HG03280 (cell line): ENCODE measurements around the gene PCDHGB3.
A peak's percentile ranks its signal among the peaks of the same experiment; 100 is the strongest.
"Not testable (repeated sequence)": the region's sequence is repeated elsewhere in the genome, so short reads cannot be mapped to it uniquely, and the experiment has no call there.

Experiments used
- ATAC-seq: cut with Tn5 transposase; IDR thresholded peaks from one replicate; pipeline ENCODE4 v1.9.1; 2021; ENCODE audit warnings: mild to moderate bottlenecking, moderate library complexity; ENCODE audit not compliant: unreplicated experiment

Gene PCDHGB3

DNA sequence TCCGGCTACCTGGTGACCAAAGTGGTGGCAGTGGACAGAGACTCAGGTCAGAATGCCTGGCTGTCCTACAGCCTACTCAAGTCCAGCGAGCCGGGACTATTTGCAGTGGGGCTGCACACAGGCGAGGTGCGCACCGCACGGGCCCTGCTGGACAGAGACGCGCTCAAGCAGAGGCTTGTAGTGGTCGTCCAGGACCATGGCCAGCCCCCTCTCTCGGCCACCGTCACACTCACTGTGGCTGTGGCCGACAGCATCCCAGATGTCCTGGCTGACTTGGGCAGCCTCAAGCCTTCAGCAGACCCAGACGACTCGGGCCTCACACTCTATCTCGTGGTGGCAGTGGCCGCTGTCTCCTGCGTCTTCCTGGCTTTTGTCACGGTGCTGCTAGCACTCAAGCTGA lies 13.1 kb upstream of the PCDHGB3 start:
- no peak for ATAC-seq

DNA sequence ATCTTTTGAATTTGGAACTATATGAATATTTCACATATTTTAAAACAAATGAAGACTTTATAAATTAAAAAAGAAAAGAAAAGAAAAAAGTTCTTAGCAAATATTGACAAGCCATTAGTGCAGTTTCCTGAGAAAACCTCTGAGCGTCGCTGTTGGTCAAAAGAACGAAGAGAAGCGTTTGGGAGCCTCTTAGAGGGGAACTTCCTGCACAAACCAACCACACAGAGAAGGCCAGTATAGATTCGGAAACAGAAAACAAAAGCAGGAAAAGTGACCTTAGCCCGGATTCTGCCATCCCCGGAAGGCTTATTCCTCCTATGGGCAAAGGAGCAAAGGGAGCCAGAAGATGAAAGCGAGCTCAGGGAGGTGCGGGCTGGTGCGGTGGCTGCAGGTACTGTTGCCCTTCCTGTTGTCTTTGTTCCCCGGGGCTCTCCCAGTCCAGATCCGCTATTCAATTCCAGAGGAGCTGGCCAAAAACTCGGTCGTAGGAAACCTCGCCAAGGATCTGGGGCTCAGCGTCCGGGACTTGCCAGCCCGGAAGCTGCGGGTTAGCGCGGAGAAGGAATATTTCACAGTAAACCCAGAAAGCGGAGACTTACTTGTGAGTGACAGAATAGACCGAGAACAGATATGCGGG lies 10.1 kb upstream of the PCDHGB3 start, which contains the start of gene PCDHGB2:
TSS of gene PCDHGB2 (plus strand) at position 205 of the 637 bp plus-strand sequence. CDS start at position 347, 142 bp downstream.
- peak; percentile 69 for ATAC-seq

DNA sequence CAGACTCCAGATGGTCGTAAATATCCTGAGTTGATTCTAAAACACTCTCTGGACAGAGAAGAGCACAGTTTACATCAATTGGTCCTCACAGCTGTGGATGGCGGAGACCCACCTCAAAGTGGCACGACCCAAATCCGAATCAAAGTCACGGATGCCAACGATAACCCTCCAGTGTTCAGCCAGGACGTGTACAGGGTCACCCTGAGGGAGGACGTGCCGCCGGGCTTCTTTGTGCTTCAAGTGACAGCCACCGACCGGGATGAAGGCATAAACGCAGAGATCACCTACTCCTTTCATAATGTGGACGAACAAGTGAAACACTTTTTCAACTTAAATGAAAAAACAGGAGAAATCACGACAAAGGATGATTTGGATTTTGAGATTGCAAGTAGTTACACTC lies 9.4 kb upstream of the PCDHGB3 start:
- no peak for ATAC-seq

DNA sequence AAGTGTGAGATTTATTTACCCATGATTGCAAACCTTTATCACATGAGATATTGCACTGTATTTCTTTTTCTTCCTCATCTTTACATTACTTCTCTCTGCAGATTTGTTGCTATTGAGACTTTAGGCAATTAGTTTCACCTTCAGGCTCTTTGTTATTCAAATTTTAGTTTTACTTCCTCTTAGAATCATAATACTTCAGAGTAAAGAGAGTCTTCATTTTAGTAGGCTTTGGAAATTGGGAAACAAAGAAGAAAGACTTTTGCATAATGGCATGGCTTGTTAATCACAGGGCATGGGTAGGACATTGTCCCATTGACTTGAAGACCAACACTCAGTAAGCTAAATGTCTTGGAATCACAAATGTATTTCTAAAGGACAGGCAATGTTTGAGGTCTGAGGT lies 7.3 kb upstream of the PCDHGB3 start:
- ATAC-seq, result no peak

DNA sequence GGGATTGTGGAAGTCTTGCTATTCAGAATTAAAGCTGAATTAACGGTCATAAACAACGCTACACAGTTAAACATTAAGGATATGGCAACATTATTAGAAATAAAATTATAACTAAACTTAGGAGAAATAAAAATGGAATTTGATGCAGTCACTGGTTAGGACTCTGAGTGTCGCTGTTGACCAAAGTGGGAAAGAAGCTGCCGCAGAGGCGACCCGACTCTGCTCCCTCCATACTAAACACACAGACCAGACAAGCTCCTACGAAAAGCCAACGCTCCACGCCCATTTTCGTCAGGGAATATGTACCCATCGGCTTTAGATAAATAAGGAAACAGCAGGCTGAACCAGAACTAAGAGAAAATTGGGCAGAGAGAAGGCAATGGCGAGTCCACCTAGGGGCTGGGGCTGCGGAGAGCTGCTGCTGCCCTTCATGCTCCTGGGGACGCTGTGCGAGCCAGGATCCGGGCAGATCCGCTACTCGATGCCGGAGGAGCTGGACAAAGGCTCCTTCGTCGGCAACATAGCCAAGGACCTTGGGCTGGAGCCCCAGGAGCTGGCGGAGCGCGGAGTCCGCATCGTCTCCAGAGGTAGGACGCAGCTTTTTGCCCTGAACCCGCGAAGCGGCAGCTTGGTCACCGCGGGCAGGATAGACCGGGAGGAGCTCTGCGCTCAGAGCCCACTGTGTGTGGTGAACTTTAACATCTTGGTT lies 5.9 kb upstream of the PCDHGB3 start, which contains the start of gene PCDHGA5:
TSS of gene PCDHGA5 (plus strand) at position 211 of the 709 bp plus-strand sequence. CDS start at position 380, 169 bp downstream.
- no peak for ATAC-seq

DNA sequence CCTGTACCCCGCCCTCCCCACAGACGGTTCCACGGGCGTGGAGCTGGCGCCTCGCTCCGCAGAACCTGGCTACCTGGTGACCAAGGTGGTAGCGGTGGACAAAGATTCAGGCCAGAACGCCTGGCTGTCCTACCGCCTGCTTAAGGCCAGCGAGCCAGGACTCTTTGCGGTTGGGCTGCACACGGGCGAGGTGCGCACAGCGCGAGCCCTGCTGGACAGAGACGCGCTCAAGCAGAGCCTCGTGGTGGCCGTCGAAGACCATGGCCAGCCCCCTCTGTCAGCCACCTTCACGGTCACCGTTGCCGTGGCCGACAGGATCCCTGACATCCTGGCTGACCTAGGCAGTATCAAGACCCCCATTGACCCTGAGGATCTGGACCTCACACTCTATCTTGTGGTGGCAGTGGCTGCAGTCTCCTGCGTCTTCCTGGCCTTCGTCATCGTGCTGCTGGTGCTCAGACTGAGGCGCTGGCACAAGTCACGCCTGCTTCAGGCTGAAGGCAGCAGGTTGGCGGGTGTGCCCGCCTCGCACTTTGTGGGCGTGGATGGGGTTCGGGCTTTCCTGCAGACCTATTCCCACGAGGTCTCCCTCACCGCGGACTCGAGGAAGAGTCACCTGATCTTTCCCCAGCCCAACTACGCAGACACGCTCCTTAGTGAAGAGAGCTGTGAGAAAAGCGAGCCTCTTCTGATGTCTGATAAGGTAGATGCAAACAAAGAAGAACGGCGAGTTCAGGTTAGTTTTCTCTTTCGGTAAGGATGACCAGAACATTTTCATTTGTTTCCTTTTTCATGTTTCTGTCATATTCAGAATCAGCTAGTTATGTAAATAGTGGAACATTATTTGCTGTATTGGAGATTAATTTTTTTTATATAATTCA lies 3.8 kb upstream of the PCDHGB3 start:
- ATAC-seq, result no peak

DNA sequence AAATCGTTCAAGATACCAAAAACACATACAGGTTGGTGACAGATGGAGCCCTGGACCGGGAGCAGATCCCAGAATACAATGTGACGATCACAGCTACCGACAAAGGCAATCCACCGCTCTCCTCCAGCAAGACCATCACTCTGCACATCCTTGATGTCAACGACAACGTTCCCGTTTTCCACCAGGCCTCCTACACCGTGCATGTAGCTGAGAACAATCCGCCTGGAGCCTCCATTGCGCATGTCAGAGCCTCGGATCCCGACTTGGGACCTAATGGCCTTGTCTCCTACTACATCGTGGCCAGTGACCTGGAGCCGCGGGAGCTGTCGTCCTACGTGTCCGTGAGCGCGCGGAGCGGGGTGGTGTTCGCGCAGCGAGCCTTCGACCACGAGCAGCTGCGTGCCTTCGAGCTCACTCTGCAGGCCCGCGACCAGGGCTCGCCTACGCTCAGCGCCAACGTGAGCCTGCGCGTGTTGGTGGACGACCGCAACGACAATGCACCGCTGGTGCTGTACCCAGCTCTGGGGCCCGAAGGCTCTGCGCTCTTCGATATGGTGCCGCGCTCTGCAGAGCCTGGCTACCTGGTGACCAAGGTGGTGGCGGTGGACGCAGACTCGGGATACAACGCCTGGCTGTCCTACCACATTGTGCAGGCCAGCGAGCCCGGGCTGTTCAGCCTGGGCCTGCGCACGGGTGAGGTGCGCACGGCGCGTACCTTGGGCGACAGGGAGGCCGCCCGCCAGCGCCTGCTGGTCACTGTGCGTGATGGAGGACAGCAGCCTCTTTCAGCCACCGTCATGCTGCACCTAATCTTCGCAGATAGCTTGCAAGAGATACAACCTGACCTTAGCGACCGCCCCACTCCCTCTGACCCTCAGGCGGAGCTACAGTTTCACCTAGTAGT lies 1.8 kb downstream of the PCDHGB3 start:
- no peak for ATAC-seq

DNA sequence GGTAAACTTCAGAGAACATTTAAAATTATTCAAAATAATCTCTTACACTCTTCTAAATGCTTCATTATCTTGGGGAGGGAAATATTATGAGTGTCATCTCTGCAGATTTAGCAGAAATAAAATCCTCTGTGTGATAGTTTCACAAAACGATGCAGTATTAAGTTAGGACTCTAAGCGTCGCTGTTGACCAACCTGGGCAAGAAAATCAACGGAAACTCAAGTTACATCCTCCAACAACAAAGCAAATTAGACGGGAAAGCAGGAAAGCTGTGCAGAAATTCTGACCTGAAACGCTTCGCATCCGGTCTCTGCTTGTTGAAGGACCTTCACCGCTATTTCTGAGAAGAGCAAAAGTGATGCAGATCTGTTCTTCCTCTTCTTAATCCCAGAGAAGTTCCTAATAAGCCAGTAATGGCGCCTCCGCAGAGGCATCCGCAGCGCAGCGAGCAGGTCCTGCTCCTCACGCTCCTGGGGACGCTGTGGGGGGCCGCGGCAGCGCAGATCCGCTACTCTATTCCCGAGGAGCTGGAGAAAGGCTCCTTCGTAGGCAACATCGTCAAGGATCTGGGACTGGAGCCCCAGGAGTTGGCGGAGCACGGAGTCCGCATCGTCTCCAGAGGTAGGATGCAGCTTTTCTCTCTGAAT lies 3.8 kb downstream of the PCDHGB3 start, which contains the start of gene PCDHGA6:
TSS of gene PCDHGA6 (plus strand) at position 219 of the 645 bp plus-strand sequence. CDS start at position 412, 193 bp downstream.
- no peak for ATAC-seq

DNA sequence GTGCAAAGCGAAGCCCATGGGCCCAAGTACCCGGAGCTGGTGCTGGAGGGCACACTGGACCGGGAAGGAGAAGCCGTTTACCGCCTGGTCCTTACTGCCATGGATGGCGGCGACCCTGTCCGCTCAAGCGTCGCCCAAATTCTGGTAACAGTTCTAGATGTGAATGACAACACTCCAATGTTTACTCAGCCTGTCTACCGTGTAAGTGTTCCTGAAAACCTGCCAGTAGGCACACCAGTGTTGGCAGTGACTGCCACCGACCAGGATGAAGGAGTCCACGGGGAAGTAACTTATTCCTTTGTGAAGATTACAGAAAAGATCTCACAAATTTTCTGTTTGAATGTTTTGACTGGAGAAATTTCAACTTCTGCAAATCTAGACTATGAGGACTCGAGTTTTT lies 4.6 kb downstream of the PCDHGB3 start:
- ATAC-seq, result no peak

DNA sequence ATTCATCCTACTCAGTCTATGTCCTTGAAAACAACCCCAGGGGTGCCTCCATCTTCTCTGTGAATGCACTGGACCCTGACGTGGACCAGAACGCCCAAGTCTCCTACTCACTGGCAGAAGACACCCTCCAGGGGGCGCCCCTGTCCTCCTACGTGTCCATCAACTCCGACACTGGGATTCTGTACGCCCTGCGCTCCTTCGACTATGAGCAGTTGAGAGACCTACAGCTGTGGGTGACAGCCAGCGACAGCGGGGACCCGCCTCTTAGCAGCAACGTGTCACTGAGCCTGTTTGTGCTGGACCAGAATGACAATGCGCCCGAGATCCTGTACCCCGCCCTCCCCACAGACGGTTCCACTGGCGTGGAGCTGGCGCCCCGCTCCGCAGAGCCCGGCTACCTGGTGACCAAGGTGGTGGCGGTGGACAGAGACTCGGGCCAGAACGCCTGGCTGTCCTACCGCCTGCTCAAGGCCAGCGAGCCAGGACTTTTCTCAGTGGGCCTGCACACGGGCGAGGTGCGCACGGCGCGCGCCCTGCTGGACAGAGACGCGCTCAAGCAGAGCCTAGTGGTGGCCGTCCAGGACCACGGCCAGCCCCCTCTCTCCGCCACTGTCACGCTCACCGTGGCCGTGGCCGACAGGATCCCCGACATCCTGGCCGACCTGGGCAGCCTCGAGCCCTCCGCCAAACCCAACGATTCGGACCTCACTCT lies 5.6 kb downstream of the PCDHGB3 start:
- ATAC-seq, result not testable (repeated sequence)

DNA sequence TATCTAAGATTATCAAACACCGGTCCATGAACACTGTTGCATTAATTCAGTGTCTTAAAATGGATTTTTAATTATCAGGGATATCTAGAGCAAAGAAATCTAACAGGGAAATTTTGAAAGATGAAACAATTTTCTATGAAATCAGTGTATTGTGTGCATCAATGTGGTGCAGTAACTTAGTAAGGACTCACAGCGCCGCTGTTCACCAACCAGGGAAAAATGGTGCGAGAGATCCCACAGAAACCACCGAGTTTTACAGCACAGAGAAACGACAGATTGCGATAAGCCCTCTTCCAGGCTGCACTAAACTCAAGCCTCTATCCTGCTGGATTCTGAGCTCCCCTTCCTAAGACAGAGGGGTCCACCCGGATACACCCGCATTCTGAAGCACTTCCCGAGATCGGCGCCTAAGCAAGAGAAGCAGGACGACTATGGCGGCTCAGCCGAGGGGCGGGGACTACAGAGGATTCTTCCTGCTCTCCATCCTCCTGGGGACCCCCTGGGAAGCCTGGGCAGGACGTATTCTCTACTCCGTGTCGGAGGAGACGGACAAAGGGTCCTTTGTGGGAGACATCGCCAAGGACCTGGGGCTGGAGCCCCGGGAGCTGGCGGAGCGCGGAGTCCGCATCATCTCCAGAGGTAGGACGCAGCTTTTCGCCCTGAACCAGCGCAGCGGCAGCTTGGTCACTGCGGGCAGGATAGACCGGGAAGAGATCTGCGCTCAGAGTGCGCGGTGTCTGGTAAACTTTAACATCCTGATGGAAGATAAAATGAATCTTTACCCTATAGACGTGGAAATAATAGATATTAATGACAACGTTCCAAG lies 12.6 kb downstream of the PCDHGB3 start, which contains the start of gene PCDHGA7:
TSS of gene PCDHGA7 (plus strand) at position 274 of the 826 bp plus-strand sequence. CDS start at position 432, 158 bp downstream.
- ATAC-seq, result no peak

DNA sequence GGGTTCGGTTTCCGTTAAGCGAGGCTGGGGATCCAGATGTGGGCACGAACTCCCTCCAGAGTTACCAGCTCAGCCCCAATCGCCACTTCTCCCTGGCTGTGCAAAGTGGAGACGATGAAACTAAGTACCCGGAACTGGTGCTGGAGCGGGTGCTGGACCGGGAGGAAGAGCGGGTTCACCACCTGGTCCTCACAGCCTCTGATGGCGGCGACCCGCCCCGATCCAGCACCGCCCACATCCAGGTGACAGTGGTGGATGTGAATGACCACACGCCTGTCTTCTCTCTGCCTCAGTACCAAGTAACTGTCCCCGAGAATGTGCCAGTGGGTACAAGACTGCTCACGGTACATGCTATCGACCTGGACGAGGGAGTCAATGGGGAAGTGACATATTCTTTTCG lies 13.3 kb downstream of the PCDHGB3 start:
- no peak for ATAC-seq

DNA sequence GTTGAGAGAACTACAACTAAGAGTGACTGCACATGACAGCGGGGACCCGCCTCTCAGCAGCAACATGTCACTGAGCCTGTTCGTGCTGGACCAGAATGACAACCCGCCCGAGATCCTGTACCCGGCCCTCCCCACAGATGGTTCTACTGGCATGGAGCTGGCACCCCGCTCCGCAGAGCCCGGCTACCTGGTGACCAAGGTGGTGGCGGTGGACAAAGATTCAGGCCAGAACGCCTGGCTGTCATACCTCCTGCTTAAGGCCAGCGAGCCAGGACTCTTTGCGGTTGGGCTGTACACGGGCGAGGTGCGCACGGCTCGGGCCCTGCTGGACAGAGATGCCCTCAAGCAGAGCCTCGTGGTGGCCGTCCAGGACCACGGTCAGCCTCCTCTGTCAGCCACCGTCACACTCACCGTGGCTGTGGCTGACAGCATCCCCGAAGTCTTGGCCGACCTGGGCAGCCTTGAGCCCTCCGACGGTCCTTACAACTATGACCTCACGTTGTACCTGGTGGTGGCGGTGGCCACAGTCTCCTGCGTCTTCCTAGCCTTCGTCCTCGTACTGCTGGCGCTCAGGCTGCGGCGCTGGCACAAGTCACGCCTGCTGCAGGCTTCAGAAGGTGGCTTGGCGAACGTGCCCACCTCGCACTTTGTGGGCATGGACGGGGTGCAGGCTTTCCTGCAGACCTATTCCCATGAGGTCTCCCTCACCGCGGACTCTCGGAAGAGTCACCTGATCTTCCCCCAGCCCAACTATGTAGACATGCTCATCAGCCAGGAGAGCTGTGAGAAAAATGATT lies 14.6 kb downstream of the PCDHGB3 start:
- no peak for ATAC-seq

DNA sequence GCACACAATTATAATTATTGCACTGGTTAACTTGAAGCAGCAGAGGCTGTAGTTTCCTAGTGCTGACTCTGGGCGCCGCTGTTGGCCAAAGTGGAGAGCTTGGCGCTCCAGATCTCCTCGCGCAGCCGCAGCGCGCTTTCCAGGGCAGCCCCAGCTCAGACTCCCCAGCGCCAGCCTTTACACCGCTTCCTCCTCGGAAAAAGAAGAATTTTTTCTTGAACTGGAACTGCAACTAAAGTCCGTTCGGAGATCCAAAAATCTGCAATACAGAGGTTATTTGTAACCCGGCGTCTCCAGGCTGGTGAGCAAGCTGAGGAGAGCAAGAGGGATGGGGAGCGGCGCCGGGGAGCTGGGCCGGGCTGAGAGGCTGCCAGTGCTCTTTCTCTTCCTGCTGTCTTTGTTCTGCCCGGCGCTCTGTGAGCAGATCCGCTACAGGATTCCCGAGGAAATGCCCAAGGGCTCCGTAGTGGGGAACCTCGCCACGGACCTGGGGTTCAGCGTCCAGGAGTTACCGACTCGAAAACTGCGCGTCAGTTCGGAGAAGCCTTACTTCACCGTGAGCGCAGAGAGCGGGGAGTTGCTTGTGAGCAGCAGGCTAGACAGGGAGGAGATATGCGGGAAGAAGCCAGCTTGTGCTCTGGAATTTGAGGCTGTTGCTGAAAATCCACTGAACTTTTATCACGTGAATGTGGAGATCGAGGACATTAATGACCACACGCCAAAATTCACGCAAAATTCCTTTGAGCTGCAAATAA lies 17.7 kb downstream of the PCDHGB3 start, which contains the start of gene PCDHGB4:
TSS of gene PCDHGB4 (plus strand) at position 142 of the 755 bp plus-strand sequence. CDS start at position 329, 187 bp downstream.
- peak; percentile 93 for ATAC-seq

DNA sequence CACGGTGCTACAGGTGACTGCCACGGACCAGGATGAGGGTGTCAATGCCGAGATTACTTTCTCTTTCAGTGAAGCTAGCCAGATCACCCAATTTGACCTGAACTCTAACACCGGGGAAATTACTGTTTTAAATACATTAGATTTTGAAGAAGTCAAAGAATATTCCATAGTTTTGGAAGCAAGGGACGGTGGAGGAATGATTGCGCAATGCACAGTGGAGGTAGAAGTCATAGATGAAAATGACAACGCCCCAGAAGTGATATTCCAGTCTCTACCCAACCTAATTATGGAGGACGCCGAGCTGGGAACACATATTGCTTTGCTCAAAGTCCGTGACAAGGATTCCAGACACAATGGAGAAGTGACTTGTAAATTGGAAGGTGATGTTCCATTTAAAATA lies 18.6 kb downstream of the PCDHGB3 start:
- no peak for ATAC-seq
